Sigmoid colon (tissue), 7 donors: ENCODE results near the gene LCE1C. TPM values are rescaled to one million over a fixed set of nuclear protein-coding genes. Genes with fewer than 3 reads are reported as not detected.

Experiments
- DNase-seq: peaks from one replicate; pipeline ENCODE4 v3.0.0-alpha.2; 2019
- H3K27ac ChIP-seq, 4 donors: fragments of 200-600 bp; sonication (generic); one replicate each; pipeline ENCODE4 v1.5.1; 2016 to 2019; ENCODE audit warnings: mild to moderate bottlenecking in 1 of 4
- H3K27me3 ChIP-seq, 3 donors: fragments of 200-600 bp; sonication (generic); one replicate each; pipeline ENCODE4 v1.5.1; 2019; ENCODE audit warnings: mild to moderate bottlenecking in 1 of 3
- H3K36me3 ChIP-seq, 4 donors: fragments of 200-600 bp; sonication (generic); one replicate each; pipeline ENCODE4 v1.5.1; 2016 to 2019
- H3K4me1 ChIP-seq, 4 donors: fragments of 200-600 bp; sonication (generic); one replicate each; pipeline ENCODE4 v1.5.1; 2017 to 2019
- H3K4me3 ChIP-seq, 4 donors: fragments of 200-600 bp; sonication (generic); one replicate each; pipeline ENCODE4 v1.5.1; 2017 to 2019; ENCODE audit warnings: mild to moderate bottlenecking in 2 of 4, moderate library complexity in 1 of 4
- H3K9me3 ChIP-seq, 4 donors: fragments of 200-600 bp in 3 of 4; sonication (generic) in 3 of 4; one replicate each; pipeline versions ENCODE4 v1.5.1 to v1.6.1; 2013 to 2019
- EP300 ChIP-seq, 4 donors: sonication (generic); formaldehyde crosslinking; IDR thresholded peaks; one replicate each; pipeline ENCODE4 v1.6.1; 2017; ENCODE audit warnings: antibody characterized with exemption in 4 of 4
- POLR2A ChIP-seq, 2 donors: fragments of 450-650 bp; IDR thresholded peaks; one replicate each; pipeline ENCODE4 v1.6.1; 2016; ENCODE audit warnings: antibody characterized with exemption in 2 of 2, mild to moderate bottlenecking in 2 of 2, moderate library complexity in 2 of 2
- POLR2AphosphoS5 ChIP-seq, 4 donors: sonication (generic); formaldehyde crosslinking; IDR thresholded peaks; one replicate each; pipeline ENCODE4 v1.6.1; 2017; ENCODE audit warnings: antibody characterized with exemption in 4 of 4
- WGBS, 2 donors: extraction: QIAGEN DNeasy Blood & Tissue Kit; methylation state at CpG; one replicate each; pipeline ENCODE4 v1.1.7; 2013; 5-methylcytosine and 5-hydroxymethylcytosine counted together
- intact Hi-C: fragments of 100-400 bp; cut with DNase I; formaldehyde crosslinking; loops from one replicate; pipeline ENCODE4 v1.15.1; 2023
- polyA plus RNA-seq, 3 donors: library from polyadenylated mRNA; stranded (reverse); fragments of 200-250 nt; gene quantifications; one replicate each; pipeline ENCODE4 v1.2.3, GENCODE V29; 2013
- total RNA-seq, 4 donors: library from RNA; depleted of rRNA; stranded (reverse); fragments of >200 nt; gene quantifications; one replicate each; pipeline ENCODE4 v1.1.0, GENCODE V29; 2016
- TF ChIP-seq, protein P1 (sequence below), 4 experiments: fragments of 450-650 bp in 3 of 4; fragments of 200-600 bp in 1 of 4; IDR thresholded peaks; one replicate each; pipeline ENCODE4 v1.5.1; 2016 to 2019; ENCODE audit warnings: antibody characterized with exemption in 4 of 4, mild to moderate bottlenecking in 3 of 4, moderate library complexity in 2 of 4
- donor health status: healthy with polysubstance abuse.
- donor health status: Bipolar disorder and iron deficiency.
- donor health status: healthy.

The LCE1C gene
- total and polyA plus RNA-seq, 7 donors = not detected

DNA sequence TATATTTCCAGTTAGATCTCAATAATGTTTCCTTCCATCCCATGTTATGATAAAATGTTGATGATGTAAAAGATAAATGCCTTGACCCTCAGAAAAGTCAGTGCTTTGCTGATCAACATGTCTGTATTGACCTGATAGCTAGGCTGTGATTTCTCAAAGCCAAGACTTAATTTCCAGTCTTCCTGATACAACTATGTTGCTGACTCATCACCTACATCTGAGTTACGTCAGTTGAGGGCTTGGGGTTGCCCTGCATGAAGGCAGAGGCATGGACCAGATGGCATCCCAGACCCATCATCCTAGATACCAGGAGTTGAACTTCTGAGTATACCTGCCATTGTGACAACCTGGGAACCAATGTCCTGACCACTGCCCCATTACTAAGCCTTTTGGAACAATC is 5.1 kb downstream of the LCE1C start:
- TF ChIP-seq POLR2A (IDR thresholded peaks at IDR 0.05) (no peak), POLR2AphosphoS5 (IDR thresholded peaks at IDR 0.05) (no peak), EP300 (IDR thresholded peaks at IDR 0.05) (no peak)
- TF ChIP-seq, protein P1, sequence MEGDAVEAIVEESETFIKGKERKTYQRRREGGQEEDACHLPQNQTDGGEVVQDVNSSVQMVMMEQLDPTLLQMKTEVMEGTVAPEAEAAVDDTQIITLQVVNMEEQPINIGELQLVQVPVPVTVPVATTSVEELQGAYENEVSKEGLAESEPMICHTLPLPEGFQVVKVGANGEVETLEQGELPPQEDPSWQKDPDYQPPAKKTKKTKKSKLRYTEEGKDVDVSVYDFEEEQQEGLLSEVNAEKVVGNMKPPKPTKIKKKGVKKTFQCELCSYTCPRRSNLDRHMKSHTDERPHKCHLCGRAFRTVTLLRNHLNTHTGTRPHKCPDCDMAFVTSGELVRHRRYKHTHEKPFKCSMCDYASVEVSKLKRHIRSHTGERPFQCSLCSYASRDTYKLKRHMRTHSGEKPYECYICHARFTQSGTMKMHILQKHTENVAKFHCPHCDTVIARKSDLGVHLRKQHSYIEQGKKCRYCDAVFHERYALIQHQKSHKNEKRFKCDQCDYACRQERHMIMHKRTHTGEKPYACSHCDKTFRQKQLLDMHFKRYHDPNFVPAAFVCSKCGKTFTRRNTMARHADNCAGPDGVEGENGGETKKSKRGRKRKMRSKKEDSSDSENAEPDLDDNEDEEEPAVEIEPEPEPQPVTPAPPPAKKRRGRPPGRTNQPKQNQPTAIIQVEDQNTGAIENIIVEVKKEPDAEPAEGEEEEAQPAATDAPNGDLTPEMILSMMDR (IDR thresholded peaks at IDR 0.05) = no peak
- intact Hi-C loops = no loop called here
- H3K27ac ChIP-seq = no peak overlapping the region
- no peaks in the 10 kb centered on the region for H3K9me3 ChIP-seq
- no peak for DNase-seq
- no peak overlapping the region for H3K4me3 ChIP-seq
- 59 to 82% methylated on average over 1 of the region's 1 CpG for WGBS, 2 donors
- H3K4me1 ChIP-seq = no peaks in the 10 kb centered on the region
- no peaks in the 10 kb centered on the region for H3K27me3 ChIP-seq
- no peaks in the 10 kb centered on the region for H3K36me3 ChIP-seq

DNA sequence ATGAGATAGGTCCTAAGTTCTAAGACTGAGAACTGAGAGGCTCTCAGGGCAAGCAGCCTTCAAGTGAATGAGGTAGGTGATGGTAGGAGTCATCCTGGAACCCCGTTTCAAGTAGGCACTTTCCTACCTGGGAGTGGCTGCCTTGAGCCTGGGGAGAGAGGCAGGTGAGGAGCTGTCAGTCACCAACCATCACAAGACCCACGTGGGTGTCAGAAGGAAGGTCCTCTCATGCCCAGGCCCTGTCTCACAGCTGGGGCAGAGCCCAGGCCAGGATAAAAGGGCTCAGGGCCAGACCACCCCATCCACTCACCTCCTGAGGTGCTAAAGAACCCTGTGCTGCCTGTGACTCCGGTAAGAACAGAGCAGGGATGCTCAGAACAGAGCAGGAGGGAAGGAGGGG is 10.0 kb downstream of the LCE1C start, which contains the start of gene LCE1D:
LCE1D (plus strand) TSS at position 301 of the 400 bp plus-strand sequence. CDS start 1,074 bp downstream, outside the sequence.
- no peak within 1 kb of the TSS for H3K27ac ChIP-seq
- WGBS, 2 donors = 33 to 39% methylated on average over 3 of the region's 3 CpGs
- no peaks in the 10 kb centered on the region for H3K9me3 ChIP-seq
- no peaks in the 10 kb centered on the region for H3K36me3 ChIP-seq
- no peaks in the 10 kb centered on the region for H3K27me3 ChIP-seq
- no peak within 1 kb of the TSS for H3K4me3 ChIP-seq
- intact Hi-C loops = no loop called here
- TF ChIP-seq POLR2A (IDR thresholded peaks at IDR 0.05) (no peak), EP300 (IDR thresholded peaks at IDR 0.05) (no peak), POLR2AphosphoS5 (IDR thresholded peaks at IDR 0.05) (no peak)
- TF ChIP-seq, protein P1 (IDR thresholded peaks at IDR 0.05) = no peak
- H3K4me1 ChIP-seq = no peaks in the 10 kb centered on the region
- DNase-seq = no peak

DNA sequence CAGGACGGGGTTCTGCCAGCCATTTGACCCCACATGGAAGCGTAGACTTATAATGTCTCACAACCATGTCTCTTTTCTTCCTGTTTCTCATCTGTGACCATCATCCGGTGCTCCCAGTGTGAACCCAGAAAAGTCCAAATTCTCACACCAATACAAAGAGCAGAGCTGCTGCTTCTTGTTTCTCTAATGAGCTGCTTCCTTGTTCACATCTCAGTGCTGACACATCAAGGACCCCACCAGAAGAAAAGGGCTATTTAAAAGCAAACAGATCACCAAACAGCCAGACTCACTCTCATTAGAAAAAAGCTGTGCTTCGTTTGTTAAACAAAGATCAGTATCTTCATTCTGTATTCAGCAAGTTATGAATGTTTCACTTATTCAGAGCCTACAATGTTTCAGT is 10.8 kb downstream of the LCE1C start:
- Histone ChIP-seq H3K27ac (no peak overlapping the region), H3K4me3 (no peak overlapping the region), H3K36me3 (no peaks in the 10 kb centered on the region), H3K4me1 (no peaks in the 10 kb centered on the region), H3K9me3 (no peaks in the 10 kb centered on the region), H3K27me3 (no peaks in the 10 kb centered on the region)
- TF ChIP-seq EP300 (IDR thresholded peaks at IDR 0.05) (no peak), POLR2A (IDR thresholded peaks at IDR 0.05) (no peak), POLR2AphosphoS5 (IDR thresholded peaks at IDR 0.05) (no peak)
- TF ChIP-seq, protein P1 (IDR thresholded peaks at IDR 0.05) = no peak
- DNase-seq = no peak
- 58 to 66% methylated on average over 4 of the region's 4 CpGs for WGBS, 2 donors
- intact Hi-C loops = no loop called here

DNA sequence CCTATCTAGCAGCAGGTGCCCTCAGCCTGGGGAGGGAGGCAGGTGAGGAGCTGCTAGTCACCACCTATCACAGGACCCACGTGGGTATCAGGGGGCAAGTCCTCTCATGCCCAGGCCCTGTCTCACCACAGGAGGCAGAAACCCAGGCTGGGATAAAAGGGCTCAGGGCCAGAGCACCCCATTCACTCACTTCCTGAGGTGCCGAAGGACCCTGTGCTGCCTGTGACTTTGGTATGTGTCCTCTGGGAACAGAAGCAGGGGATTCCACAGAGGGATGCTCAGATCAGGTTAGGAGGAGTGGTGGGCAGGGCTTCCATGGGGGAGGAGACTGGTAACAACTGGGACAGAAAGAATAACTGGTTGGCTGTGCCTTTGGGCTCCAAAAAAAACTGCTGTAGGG is 20.4 kb downstream of the LCE1C start, which contains the start of gene LCE1E:
LCE1E (plus strand) TSS at position 181 of the 400 bp plus-strand sequence. CDS start 1,043 bp downstream, outside the sequence.
- TF ChIP-seq EP300 (IDR thresholded peaks at IDR 0.05) (no peak), POLR2AphosphoS5 (IDR thresholded peaks at IDR 0.05) (no peak), POLR2A (IDR thresholded peaks at IDR 0.05) (no peak)
- TF ChIP-seq, protein P1 (IDR thresholded peaks at IDR 0.05) = no peak
- H3K27ac ChIP-seq = no peak within 1 kb of the TSS
- no peak within 1 kb of the TSS for H3K4me3 ChIP-seq
- DNase-seq = no peak
- H3K4me1 ChIP-seq = no peaks in the 10 kb centered on the region
- no peaks in the 10 kb centered on the region for H3K36me3 ChIP-seq
- H3K9me3 ChIP-seq = no peaks in the 10 kb centered on the region
- intact Hi-C loops = no loop called here
- 36 to 40% methylated on average over 2 of the region's 2 CpGs for WGBS, 2 donors
- no peaks in the 10 kb centered on the region for H3K27me3 ChIP-seq

DNA sequence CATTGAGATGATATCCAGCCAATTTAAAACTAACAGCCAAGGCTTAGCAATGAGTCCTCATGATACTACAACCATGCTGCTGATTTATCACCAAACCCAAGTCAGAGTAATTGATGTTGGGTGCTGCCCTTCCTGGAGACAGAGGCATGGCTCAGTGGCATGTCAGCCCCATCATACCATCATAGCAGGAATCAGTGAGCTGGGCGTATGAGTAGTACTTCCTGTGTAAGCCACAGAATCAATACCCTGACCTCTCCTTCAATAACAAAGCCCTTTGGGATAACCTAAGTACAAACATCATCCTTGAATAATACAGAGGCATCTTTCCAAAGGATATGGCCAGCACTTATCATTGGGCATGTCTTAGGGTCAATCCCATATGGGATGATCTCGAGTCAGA is 23.4 kb downstream of the LCE1C start:
- WGBS, 2 donors = 58 to 73% methylated on average over 2 of the region's 2 CpGs
- intact Hi-C loops = no loop called here

More for the DNA sequence above, 23.4 kb downstream of the LCE1C start:
- no peak for DNase-seq
- TF ChIP-seq, protein P1 (IDR thresholded peaks at IDR 0.05) = no peak
- no peak for TF ChIP-seq POLR2A (IDR thresholded peaks at IDR 0.05)
- Histone ChIP-seq H3K27ac (no peak overlapping the region), H3K27me3 (no peaks in the 10 kb centered on the region), H3K4me1 (no peaks in the 10 kb centered on the region), H3K36me3 (no peaks in the 10 kb centered on the region), H3K4me3 (no peak overlapping the region), H3K9me3 (no peaks in the 10 kb centered on the region)
